HK-2 (cell line): ENCODE results near the gene INTS6.

Experiments
- DNase-seq: peaks from one replicate; pipeline ENCODE4 v3.0.0-alpha.2; 2018; ENCODE audit not compliant: unreplicated experiment

INTS6 gene

DNA sequence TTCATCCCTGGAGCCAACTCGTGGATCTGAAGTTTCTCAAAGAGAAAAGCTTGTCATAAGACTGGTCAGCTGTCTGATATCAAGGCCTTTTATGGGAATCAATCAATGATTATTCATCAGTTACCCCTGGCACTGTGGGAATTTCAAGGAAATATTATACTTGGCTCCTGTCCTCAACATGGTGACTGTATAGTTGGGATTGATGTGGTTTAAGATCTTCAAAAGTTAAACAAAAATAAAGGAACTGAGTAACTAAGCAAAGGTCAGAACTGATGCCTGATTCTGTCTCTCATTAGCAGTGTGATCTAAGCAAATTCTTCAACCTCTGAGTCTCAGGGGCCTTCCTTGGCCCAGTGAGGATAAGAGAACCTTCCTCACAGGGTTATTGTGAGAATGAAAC, 135.6 kb downstream of the INTS6 start:
- no peak for DNase-seq

DNA sequence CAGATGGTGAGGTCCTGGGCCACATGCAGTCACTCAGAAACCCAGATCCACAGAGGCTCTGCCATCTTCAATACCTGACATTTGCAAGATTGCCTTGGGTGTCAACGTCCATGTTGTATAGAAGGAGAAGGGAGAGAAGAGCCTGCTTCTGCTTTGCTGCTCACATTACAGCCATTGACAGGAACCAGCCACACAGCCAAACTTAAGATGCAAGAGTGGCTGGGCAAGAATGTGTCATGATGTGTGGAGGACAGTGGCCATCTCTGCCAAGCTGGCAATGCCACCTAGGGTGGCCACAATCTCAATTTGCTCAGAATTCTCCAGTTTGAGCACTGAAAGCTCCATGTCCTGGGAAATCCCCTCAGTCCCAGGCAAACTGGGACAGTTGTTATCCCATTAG, 139.2 kb downstream of the INTS6 start:
- DNase-seq, result no peak

DNA sequence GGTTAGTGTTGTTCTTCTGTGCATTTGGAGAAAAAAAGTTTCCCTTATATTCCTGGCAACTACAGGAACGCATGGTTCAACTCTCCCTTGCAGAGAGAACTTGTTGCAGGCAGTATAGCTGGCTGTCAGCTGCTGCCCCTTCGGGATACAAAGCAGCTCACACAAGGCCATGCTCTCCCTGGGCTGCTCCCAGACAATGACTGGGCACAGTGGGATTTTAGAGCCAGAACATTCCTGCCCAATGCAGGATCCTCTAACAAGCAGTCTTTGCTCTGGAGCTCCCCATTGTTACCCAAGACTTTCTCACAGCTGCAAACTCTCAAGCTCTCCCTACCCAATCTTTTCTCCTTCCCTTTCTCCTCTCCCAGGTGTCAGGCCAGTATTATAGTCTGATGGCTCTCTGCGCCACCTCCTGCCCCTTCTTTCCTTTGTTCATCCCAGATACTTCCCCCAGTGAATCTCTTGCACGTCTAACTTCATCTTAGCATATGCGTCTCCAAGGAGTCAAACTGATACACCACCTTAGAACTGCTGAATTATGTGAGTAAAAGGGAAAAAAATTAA, 140.8 kb downstream of the INTS6 start:
- DNase-seq, result no peak
